Esophagus squamous epithelium (tissue), 5 donors: ENCODE measurements around the gene ANKRD35. TPM values are rescaled to one million over a fixed set of nuclear protein-coding genes. Genes with fewer than 3 reads are reported as not detected.
"Not testable (repeated sequence)": the region's sequence is repeated elsewhere in the genome, so short reads cannot be mapped to it uniquely, and the experiment has no call there.

Source experiments
- DNase-seq: peaks from one replicate; lab custom pipeline; 2025; lab: John Stamatoyannopoulos, UW
- H3K27ac ChIP-seq, 4 donors: fragments of 200-600 bp; sonication (generic); one replicate each; pipeline ENCODE4 v1.5.1; 2016 to 2019; ENCODE audit warnings: mild to moderate bottlenecking in 1 of 4
- H3K27me3 ChIP-seq, 4 donors: fragments of 200-600 bp; sonication (generic); 1 replicate in 3 of 4; 2 replicates in 1 of 4; pipeline versions ENCODE4 v1.5.1 to v1.6.0; 2017 to 2021; ENCODE audit warnings: antibody characterized with exemption in 1 of 4
- H3K36me3 ChIP-seq, 3 donors: fragments of 200-600 bp; sonication (generic); one replicate each; pipeline ENCODE4 v1.5.1; 2016 to 2019
- H3K4me1 ChIP-seq, 3 donors: fragments of 200-600 bp; sonication (generic); one replicate each; pipeline ENCODE4 v1.5.1; 2017 to 2019
- H3K4me3 ChIP-seq, 4 donors: fragments of 200-600 bp; sonication (generic); 1 replicate in 3 of 4; 2 replicates in 1 of 4; pipeline ENCODE4 v1.5.1; 2016 to 2019; ENCODE audit warnings: mild to moderate bottlenecking in 2 of 4, moderate library complexity in 1 of 4
- H3K9me3 ChIP-seq, 3 donors: fragments of 200-600 bp; sonication (generic); one replicate each; pipeline ENCODE4 v1.5.1; 2016 to 2019
- CTCF ChIP-seq, 6 experiments: fragments of 450-650 bp in 4 of 6; fragments of 200-600 bp in 2 of 6; sonication (generic) in 2 of 6; IDR thresholded peaks; one replicate each; pipeline ENCODE4 v1.5.1; 2016 to 2019; ENCODE audit warnings: antibody characterized with exemption in 6 of 6, mild to moderate bottlenecking in 4 of 6, moderate library complexity in 4 of 6
- POLR2A ChIP-seq, 4 donors: fragments of 450-650 bp; IDR thresholded peaks; one replicate each; pipeline ENCODE4 v1.6.1; 2017; ENCODE audit warnings: antibody characterized with exemption in 4 of 4, mild to moderate bottlenecking in 4 of 4, moderate library complexity in 3 of 4
- WGBS, 2 donors: methylation state at CpG; one replicate each; pipeline ENCODE4 v1.1.5; 2018; 5-methylcytosine and 5-hydroxymethylcytosine counted together
- intact Hi-C: fragments of 100-400 bp; cut with DNase I; formaldehyde crosslinking; loops from one replicate; pipeline ENCODE4 v1.15.0; 2022
- total RNA-seq, 4 donors: library from RNA; depleted of rRNA; stranded (reverse); fragments of >200 nt; gene quantifications; one replicate each; pipeline ENCODE4 v1.1.0, GENCODE V29; 2016
- donor health status: DM: yes; HTN: yes; CAD: no.

Gene ANKRD35
- total RNA-seq, 4 donors from 2014 or later = 9.0 to 22.4 (median 10.9) TPM

- TF ChIP-seq POLR2A (IDR thresholded peaks at IDR 0.05) (peak in 1 of 4 donors; percentile 17), CTCF (IDR thresholded peaks at IDR 0.05) (peak; percentile 82 to 96 (median 89))
- Histone ChIP-seq H3K27me3 (no peaks in the 10 kb centered on the region), H3K4me1 (peaks cover 10 to 22% (median 16%) of the 10 kb centered on the region in 3 donors), H3K9me3 (no peaks in the 10 kb centered on the region), H3K36me3 (peaks cover 15 to 65% (median 27%) of the 10 kb centered on the region in 3 donors), H3K4me3 (peak within 1 kb of the TSS; percentile 49 to 74 (median 60)), H3K27ac (peak within 1 kb of the TSS; percentile 72 to 87 (median 78))
- 0 to 4% methylated on average over 9 to 14 of the region's 50 CpGs for WGBS, 2 donors
- intact Hi-C loops = loop anchor here (5.0 kb wide), 1 partner anchor 167 kb away; no protein-coding TSS in a partner anchor
- peak; percentile 26 for DNase-seq
Observed at GRCh38 chr1:145845514-145846161, 40.0 kb downstream of the ANKRD35 start, which contains the start of gene NUDT17. Gene NUDT17 (plus strand): TSS chr1:145845630. CDS start chr1:145845641, 11 bp downstream.

GRCh38 chr1:145845144-145845513, 40.5 kb downstream of the ANKRD35 start:
- H3K9me3 ChIP-seq = no peaks in the 10 kb centered on the region
- H3K4me3 ChIP-seq = peak overlapping the region; percentile 49 to 74 (median 60)
- 6 to 8% methylated on average over 4 of the region's 4 CpGs for WGBS, 2 donors
- H3K36me3 ChIP-seq = peaks cover 12 to 65% (median 22%) of the 10 kb centered on the region in 3 donors
- H3K4me1 ChIP-seq = peaks cover 10 to 22% (median 16%) of the 10 kb centered on the region in 3 donors
- H3K27ac ChIP-seq = peak overlapping the region; percentile 72 to 87 (median 78)
- intact Hi-C loops = loop anchor here (5.0 kb wide), 1 partner anchor 167 kb away; no protein-coding TSS in a partner anchor
- no peak for DNase-seq
- no peak for TF ChIP-seq CTCF (IDR thresholded peaks at IDR 0.05)
- no peak for TF ChIP-seq POLR2A (IDR thresholded peaks at IDR 0.05)
- no peaks in the 10 kb centered on the region for H3K27me3 ChIP-seq

GRCh38 chr1:145843031-145843430, 42.6 kb downstream of the ANKRD35 start:
- peaks cover 10 to 22% (median 16%) of the 10 kb centered on the region in 3 donors for H3K4me1 ChIP-seq
- WGBS, 2 donors = 87 to 90% methylated on average over 3 of the region's 3 CpGs
- no peaks in the 10 kb centered on the region for H3K27me3 ChIP-seq
- TF ChIP-seq POLR2A (IDR thresholded peaks at IDR 0.05) (no peak), CTCF (IDR thresholded peaks at IDR 0.05) (no peak)
- H3K4me3 ChIP-seq = no peak overlapping the region
- H3K27ac ChIP-seq = no peak overlapping the region
- DNase-seq = no peak
- no peaks in the 10 kb centered on the region for H3K9me3 ChIP-seq
- intact Hi-C loops = no loop called here
- peaks cover 21 to 65% (median 29%) of the 10 kb centered on the region in 3 donors for H3K36me3 ChIP-seq

GRCh38 chr1:145837656-145838055, 48.0 kb downstream of the ANKRD35 start:
- no peak for DNase-seq
- no peak overlapping the region for H3K27ac ChIP-seq
- intact Hi-C loops = no loop called here
- H3K9me3 ChIP-seq = no peaks in the 10 kb centered on the region
- TF ChIP-seq CTCF (IDR thresholded peaks at IDR 0.05) = no peak
- TF ChIP-seq POLR2A (IDR thresholded peaks at IDR 0.05) = no peak
- H3K27me3 ChIP-seq = no peaks in the 10 kb centered on the region
- H3K4me3 ChIP-seq = no peak overlapping the region
- H3K36me3 ChIP-seq = peaks cover 31 to 100% (median 66%) of the 10 kb centered on the region in 3 donors
- H3K4me1 ChIP-seq = no peaks in the 10 kb centered on the region
- 94 to 100% methylated on average over 1 of the region's 1 CpG for WGBS, 2 donors

GRCh38 chr1:145830810-145831209, 54.9 kb downstream of the ANKRD35 start:
- H3K4me3 ChIP-seq, H3K27ac ChIP-seq, intact Hi-C loops, H3K27me3 ChIP-seq, H3K4me1 ChIP-seq, DNase-seq, H3K9me3 ChIP-seq: not testable (repeated sequence)
- 100% methylated on average over 2 of the region's 2 CpGs for WGBS, 2 donors
- H3K36me3 ChIP-seq = peaks cover 16 to 100% (median 56%) of the 10 kb centered on the region in 3 donors
